ENCODE results near the gene TMEFF2. TPM values are rescaled to one million over a fixed set of nuclear protein-coding genes. Genes with fewer than 3 reads are reported as not detected.

TMEFF2 gene
- total and polyA plus RNA-seq, 10 donors: not detected

GRCh38 chr2:192190474-192190873 lies 4.3 kb downstream of the TMEFF2 start:
- peaks cover 4 to 72% (median 37%) of the 10 kb centered on the region in 7 donors for H3K27me3 ChIP-seq (replicated peaks in 1 of 7)
- WGBS, 5 donors: 37 to 48% (median 44%) methylated on average over 1 of the region's 1 CpG
- H3K9me3 ChIP-seq: no peaks in the 10 kb centered on the region
- no peak overlapping the region for H3K27ac ChIP-seq
- intact Hi-C loops (cut with DNase I; ENCODE audit: low total_unique reads): no loop called here
- TF ChIP-seq CTCF (IDR thresholded peaks at IDR 0.05 in 8 of 11, conservative IDR thresholded peaks at IDR 0.05 in 3 of 11) (peak in 2 of 11 experiments; percentile 13 to 24), POLR2AphosphoS5 (IDR thresholded peaks at IDR 0.05) (no peak)
- no peaks in the 10 kb centered on the region for H3K36me3 ChIP-seq
- H3K4me3 ChIP-seq: no peak overlapping the region
- peaks cover 13 to 19% (median 18%) of the 10 kb centered on the region in 6 donors for H3K4me1 ChIP-seq
- DNase-seq: no peak

GRCh38 chr2:192186806-192187205 lies 7.9 kb downstream of the TMEFF2 start:
- Histone ChIP-seq H3K27me3 (replicated peaks in 1 of 7) (peaks cover 0 to 35% (median 11%) of the 10 kb centered on the region in 7 donors), H3K9me3 (no peaks in the 10 kb centered on the region), H3K4me1 (no peaks in the 10 kb centered on the region), H3K36me3 (no peaks in the 10 kb centered on the region), H3K27ac (no peak overlapping the region), H3K4me3 (no peak overlapping the region)
- TF ChIP-seq CTCF (IDR thresholded peaks at IDR 0.05 in 8 of 11, conservative IDR thresholded peaks at IDR 0.05 in 3 of 11) (no peak), POLR2AphosphoS5 (IDR thresholded peaks at IDR 0.05) (no peak), POLR2A (IDR thresholded peaks at IDR 0.05) (no peak)
- DNase-seq: no peak
- 73 to 86% (median 81%) methylated on average over 5 of the region's 5 CpGs for WGBS, 5 donors
- intact Hi-C loops (cut with DNase I; ENCODE audit: low total_unique reads): no loop called here

- H3K36me3 ChIP-seq: no peaks in the 10 kb centered on the region
- no peak for DNase-seq
- H3K27ac ChIP-seq: no peak overlapping the region
- WGBS, 5 donors: 88 to 95% (median 90%) methylated on average over 2 of the region's 2 CpGs
- no peaks in the 10 kb centered on the region for H3K9me3 ChIP-seq
- intact Hi-C loops (cut with DNase I; ENCODE audit: low total_unique reads): no loop called here
- no peak for TF ChIP-seq CTCF (IDR thresholded peaks at IDR 0.05 in 8 of 11, conservative IDR thresholded peaks at IDR 0.05 in 3 of 11)
- TF ChIP-seq POLR2A (IDR thresholded peaks at IDR 0.05): no peak
- H3K4me1 ChIP-seq: no peaks in the 10 kb centered on the region
- peaks cover 0 to 14% (median 0%) of the 10 kb centered on the region in 7 donors for H3K27me3 ChIP-seq (replicated peaks in 1 of 7)
- no peak overlapping the region for H3K4me3 ChIP-seq
These were observed 10.4 kb downstream of the TMEFF2 start for GRCh38 chr2:192184349-192184748.

GRCh38 chr2:192183296-192183695 lies 11.4 kb downstream of the TMEFF2 start:
- intact Hi-C loops (cut with DNase I; ENCODE audit: low total_unique reads): no loop called here
- peaks cover 0 to 5% (median 0%) of the 10 kb centered on the region in 7 donors for H3K27me3 ChIP-seq (replicated peaks in 1 of 7)
- no peak for DNase-seq
- no peak overlapping the region for H3K4me3 ChIP-seq
- no peaks in the 10 kb centered on the region for H3K4me1 ChIP-seq
- WGBS, 5 donors: 71 to 90% (median 82%) methylated on average over 1 of the region's 1 CpG
- H3K27ac ChIP-seq: no peak overlapping the region
- no peaks in the 10 kb centered on the region for H3K9me3 ChIP-seq
- TF ChIP-seq POLR2AphosphoS5 (IDR thresholded peaks at IDR 0.05) (no peak), CTCF (IDR thresholded peaks at IDR 0.05 in 8 of 11, conservative IDR thresholded peaks at IDR 0.05 in 3 of 11) (no peak), POLR2A (IDR thresholded peaks at IDR 0.05) (no peak)
- no peaks in the 10 kb centered on the region for H3K36me3 ChIP-seq

Data from spleen (tissue), 11 donors.